H1 (cell line): ENCODE data around the gene MFNG. TPM values are rescaled to one million over a fixed set of nuclear protein-coding genes. Genes with fewer than 3 reads are reported as not detected.

Experiments
- CTCF ChIA-PET: fragments of 300-600 bp; sonication (Branson Sonifier 250); formaldehyde crosslinking; loops from one replicate; lab custom pipeline; 2021; ENCODE audit not compliant: partially characterized antibody; lab: Charles Lee
- POLR2A ChIA-PET: fragments of 300-600 bp; sonication (Branson Sonifier 250); formaldehyde crosslinking; loops from one replicate; lab custom pipeline; 2021; ENCODE audit warnings: inconsistent platforms; ENCODE audit not compliant: partially characterized antibody; lab: Charles Lee
- DNase-seq, 2 experiments: peaks; one replicate each; pipeline versions ENCODE4 v3.0.0 to v3.0.0-alpha.2; 2010 to 2022; ENCODE audit warnings: low spot score in 2 of 2, low read depth in 1 of 2, mixed read lengths in 1 of 2
- FAIRE-seq: peaks from 2 replicates; lab custom pipeline; 2011; peaks lifted over from hg19 to GRCh38; lab: Jason Lieb, UNC
- H2AFZ ChIP-seq: 2 replicates; pipeline ENCODE4 v1.8.1; 2012; ENCODE audit warnings: low read length, inconsistent platforms
- H2AK5ac ChIP-seq: 2 replicates; pipeline ENCODE4 v1.6.1; 2013; ENCODE audit warnings: low read depth, low read length
- H2BK120ac ChIP-seq: replicated peaks from 2 replicates; pipeline ENCODE3; 2013; ENCODE audit warnings: low read depth, low read length, inconsistent platforms
- H2BK12ac ChIP-seq: 2 replicates; pipeline ENCODE4 v1.6.1; 2013; ENCODE audit warnings: low read depth, low read length
- H2BK15ac ChIP-seq: 2 replicates; pipeline ENCODE4 v1.6.1; 2013; ENCODE audit warnings: low read length
- H2BK20ac ChIP-seq: 2 replicates; pipeline ENCODE4 v1.6.1; 2013; ENCODE audit warnings: low read length
- H2BK5ac ChIP-seq: 2 replicates; pipeline ENCODE4 v1.6.1; 2013; ENCODE audit warnings: low read depth, low read length
- H3K14ac ChIP-seq: 2 replicates; pipeline ENCODE4 v1.6.1; 2013; ENCODE audit warnings: inconsistent platforms; ENCODE audit not compliant: insufficient read length
- H3K18ac ChIP-seq: 2 replicates; pipeline ENCODE4 v1.6.1; 2013; ENCODE audit warnings: low read length; ENCODE audit errors: extremely low read depth
- H3K23ac ChIP-seq: 2 replicates; pipeline ENCODE4 v1.6.1; 2013; ENCODE audit warnings: inconsistent platforms; ENCODE audit not compliant: insufficient read length
- H3K23me2 ChIP-seq: 2 replicates; pipeline ENCODE4 v1.6.1; 2013; ENCODE audit warnings: low read depth, low read length
- H3K27ac ChIP-seq: 2 replicates; pipeline ENCODE4 v1.6.1; 2011; ENCODE audit warnings: low read depth, low read length, inconsistent platforms
- H3K27me3 ChIP-seq, 4 experiments: replicated peaks in 1 of 4; 1 replicate in 1 of 4; 2 replicates in 3 of 4; pipeline versions ENCODE4 v1.6.1 to v1.8.1; 2011 to 2013; ENCODE audit warnings: low read length in 3 of 4, mild to moderate bottlenecking in 3 of 4, inconsistent platforms in 2 of 4, mixed read lengths in 2 of 4, moderate library complexity in 1 of 4; ENCODE audit not compliant: control insufficient read depth in 3 of 4, insufficient read depth in 3 of 4; ENCODE audit errors: extremely low read depth in 1 of 4
- H3K36me3 ChIP-seq, 4 experiments: 2 replicates each; pipeline versions ENCODE4 v1.6.1 to v1.8.1; 2011 to 2013; ENCODE audit warnings: mild to moderate bottlenecking in 4 of 4, low read length in 3 of 4, moderate library complexity in 2 of 4, control low read depth in 1 of 4, inconsistent platforms in 1 of 4; ENCODE audit not compliant: insufficient read depth in 4 of 4, control insufficient read depth in 2 of 4
- H3K4ac ChIP-seq: replicated peaks from 2 replicates; pipeline ENCODE3; 2013; ENCODE audit warnings: low read length, low read depth, mixed read lengths, inconsistent platforms; ENCODE audit not compliant: insufficient read length
- H3K4me1 ChIP-seq, 4 experiments: replicated peaks in 1 of 4; 1 replicate in 1 of 4; 2 replicates in 3 of 4; pipeline versions ENCODE4 v1.6.1 to v1.8.1; 2011 to 2013; ENCODE audit warnings: low read length in 3 of 4, inconsistent platforms in 2 of 4, mixed read lengths in 1 of 4; ENCODE audit not compliant: insufficient read depth in 4 of 4, control insufficient read depth in 3 of 4
- H3K4me2 ChIP-seq, 2 experiments: 2 replicates each; pipeline versions ENCODE4 v1.6.1 to v1.8.1; 2011 to 2013; ENCODE audit warnings: low read depth in 2 of 2, low read length in 2 of 2, control low read depth in 1 of 2, inconsistent platforms in 1 of 2, mild to moderate bottlenecking in 1 of 2; ENCODE audit not compliant: insufficient read depth in 1 of 2
- H3K4me3 ChIP-seq, 4 experiments: fragments of 200-600, 300-600 bp in 1 of 4; sonication (generic), shearing (Covaris generic), sonication (Bioruptor Twin) in 1 of 4; 2 replicates each; pipeline versions ENCODE4 v1.5.1 to v1.8.1; 2011 to 2016; ENCODE audit warnings: low read length in 4 of 4, low read depth in 3 of 4, control low read depth in 2 of 4, inconsistent platforms in 2 of 4, mild to moderate bottlenecking in 2 of 4, mixed read lengths in 1 of 4, moderate library complexity in 1 of 4; ENCODE audit not compliant: insufficient read depth in 2 of 4; ENCODE audit errors: extremely low read depth in 1 of 4
- H3K56ac ChIP-seq: replicated peaks from 2 replicates; pipeline ENCODE3; 2013; ENCODE audit warnings: low read depth, mild to moderate bottlenecking, mixed read lengths, low read length, inconsistent platforms; ENCODE audit not compliant: insufficient read length
- H3K79me1 ChIP-seq: 2 replicates; pipeline ENCODE4 v1.6.1; 2013; ENCODE audit warnings: low read depth, low read length, control low read depth
- H3K79me2 ChIP-seq, 2 experiments: 2 replicates each; pipeline versions ENCODE4 v1.6.1 to v1.8.1; 2012 to 2013; ENCODE audit warnings: low read length in 2 of 2, mild to moderate bottlenecking in 2 of 2, inconsistent platforms in 1 of 2; ENCODE audit not compliant: insufficient read depth in 2 of 2, control insufficient read depth in 1 of 2
- H3K9ac ChIP-seq, 4 experiments: replicated peaks in 1 of 4; 1 replicate in 1 of 4; 2 replicates in 3 of 4; pipeline versions ENCODE4 v1.6.1 to v1.8.1; 2011 to 2013; ENCODE audit warnings: low read depth in 3 of 4, low read length in 3 of 4, control low read depth in 2 of 4, mild to moderate bottlenecking in 2 of 4, moderate library complexity in 2 of 4, inconsistent platforms in 1 of 4; ENCODE audit errors: extremely low read depth in 1 of 4
- H3K9me3 ChIP-seq, 2 experiments: 2 replicates each; pipeline versions ENCODE4 v1.6.1 to v1.8.1; 2012 to 2013; ENCODE audit warnings: mild to moderate bottlenecking in 2 of 2, moderate library complexity in 2 of 2, control low read depth in 1 of 2, inconsistent platforms in 1 of 2, low read depth in 1 of 2, low read length in 1 of 2, mixed read lengths in 1 of 2; ENCODE audit not compliant: insufficient read depth in 2 of 2
- H4K20me1 ChIP-seq, 2 experiments: replicated peaks in 1 of 2; 2 replicates each; pipeline versions ENCODE3 to v1.8.1; 2011 to 2013; ENCODE audit warnings: inconsistent platforms in 2 of 2, low read length in 2 of 2, mild to moderate bottlenecking in 1 of 2; ENCODE audit not compliant: insufficient read depth in 2 of 2, control insufficient read depth in 1 of 2
- H4K5ac ChIP-seq: 2 replicates; pipeline ENCODE4 v1.6.1; 2013; ENCODE audit warnings: low read length, low read depth, mixed read lengths, inconsistent platforms; ENCODE audit not compliant: insufficient read length
- H4K8ac ChIP-seq: 2 replicates; pipeline ENCODE4 v1.8.0; 2013; ENCODE audit warnings: mild to moderate bottlenecking, moderate library complexity, low read length, inconsistent platforms; ENCODE audit not compliant: insufficient read depth; ENCODE audit errors: extremely low read depth
- H4K91ac ChIP-seq: replicated peaks from 2 replicates; pipeline ENCODE3; 2013; ENCODE audit warnings: low read length, mixed read lengths, inconsistent platforms; ENCODE audit not compliant: insufficient read length
- CBX5 ChIP-seq: fragments of 300-800, 300-1000 bp; sonication (generic); IDR thresholded peaks from 2 replicates; pipeline ENCODE4 v1.7.1; 2016; ENCODE audit warnings: antibody characterized with exemption, low read length, low read depth
- CHD2 ChIP-seq: IDR thresholded peaks from 2 replicates; pipeline ENCODE4 v1.6.1; 2012; ENCODE audit warnings: low read length, improper control_type of control experiment
- CTBP2 ChIP-seq: IDR thresholded peaks from 2 replicates; pipeline ENCODE4 v1.7.0; 2011; ENCODE audit warnings: borderline replicate concordance, mild to moderate bottlenecking, moderate library complexity, mixed read lengths, low read length; ENCODE audit not compliant: insufficient read depth, insufficient read length
- CTCF ChIP-seq, 3 experiments: IDR thresholded peaks; 1 replicate in 2 of 3; 2 replicates in 1 of 3; pipeline versions ENCODE4 v1.5.1 to v1.6.1; 2011; ENCODE audit warnings: low read length in 3 of 3, mild to moderate bottlenecking in 3 of 3, inconsistent platforms in 2 of 3, low read depth in 1 of 3, moderate library complexity in 1 of 3; ENCODE audit not compliant: insufficient read depth in 1 of 3; ENCODE audit errors: control extremely low read depth in 1 of 3
- GTF2F1 ChIP-seq: IDR thresholded peaks from 2 replicates; pipeline ENCODE4 v1.6.1; 2012; ENCODE audit warnings: low read depth, low read length, improper control_type of control experiment, borderline replicate concordance
- KDM1A ChIP-seq: fragments of 200-600, 300-600 bp; sonication (generic); IDR thresholded peaks from 2 replicates; pipeline ENCODE4 v1.7.1; 2016; ENCODE audit warnings: mild to moderate bottlenecking, low read length, borderline replicate concordance
- KDM4A ChIP-seq: IDR thresholded peaks from one replicate; pipeline ENCODE4 v1.7.1; 2012; ENCODE audit warnings: low read depth, mild to moderate bottlenecking, moderate library complexity, low read length, inconsistent platforms; ENCODE audit not compliant: severe bottlenecking
- NRF1 ChIP-seq: IDR thresholded peaks from 2 replicates; pipeline ENCODE4 v1.6.1; 2011; ENCODE audit warnings: mild to moderate bottlenecking, low read depth, low read length, improper control_type of control experiment
- RBBP5 ChIP-seq: IDR thresholded peaks from 2 replicates; pipeline ENCODE4 v1.7.1; 2012; ENCODE audit warnings: low read depth, mild to moderate bottlenecking, inconsistent platforms, low read length, moderate library complexity, borderline replicate concordance
- RFX5 ChIP-seq: IDR thresholded peaks from 2 replicates; pipeline ENCODE4 v1.6.1; 2011; ENCODE audit warnings: low read depth, low read length, improper control_type of control experiment, borderline replicate concordance
- SIX5 ChIP-seq: IDR thresholded peaks from 2 replicates; pipeline ENCODE4 v1.6.1; 2011; ENCODE audit warnings: mild to moderate bottlenecking, low read depth, low read length
- TCF12 ChIP-seq: IDR thresholded peaks from 2 replicates; pipeline ENCODE4 v1.6.1; 2011; ENCODE audit warnings: low read depth, mild to moderate bottlenecking, low read length
- WGBS, 2 experiments: shearing (Covaris generic) in 1 of 2; methylation state at CpG; one replicate each; pipeline versions ENCODE4 v1.1.6 to v1.1.7; 2013 to 2015; ENCODE audit warnings: low lambda C conversion rate in 2 of 2, mixed read lengths in 2 of 2, inconsistent platforms in 1 of 2, low coverage in 1 of 2, missing lambda C conversion rate in 1 of 2; ENCODE audit not compliant: insufficient replicate concordance in 2 of 2, insufficient coverage in 1 of 2, insufficient read length in 1 of 2; ENCODE audit errors: extremely low coverage in 1 of 2, missing lambda C conversion rate in 1 of 2; 5-methylcytosine and 5-hydroxymethylcytosine counted together
- polyA plus RNA-seq, 7 experiments: library from polyadenylated mRNA; depleted of rRNA in 3 of 7; stranded (reverse) in 5 of 7; unstranded in 2 of 7; fragments of >200 nt in 5 of 7; fragments of 200-250 nt in 2 of 7; gene quantifications; 1 replicate in 5 of 7; 2 replicates in 1 of 7; 4 replicates in 1 of 7; pipeline versions ENCODE4 v1.2.1 to v1.2.3, GENCODE V29; 2011 to 2013; ENCODE audit warnings: missing spikeins in 2 of 7, mixed read lengths in 2 of 7
- total RNA-seq: library from RNA; stranded (reverse); fragmentation: NEBNext Ultra II Directional; extraction: Animal tissue kit (Norgen Biotek cat#: 25700); gene quantifications from 2 replicates; pipeline ENCODE4 v1.2.1, GENCODE V29; 2021

MFNG gene
- total and polyA plus RNA-seq, 2 of the 8 experiments (the other 6 are each of a cell fraction or from before 2014, with no cell fraction given): 1.7 to 5.5 TPM

- H2BK5ac ChIP-seq: no peak overlapping the region
- no peak overlapping the region for H3K4me3 ChIP-seq
- no peak overlapping the region for H2BK20ac ChIP-seq
- H2AFZ ChIP-seq: no peak overlapping the region
- H3K36me3 ChIP-seq: no peaks in the 10 kb centered on the region
- ChIA-PET CTCF (interaction anchor here (2.0 to 2.8 kb wide), 2 partner anchors 22 to 137 kb away, joined by 5 to 22 read pairs; no protein-coding TSS in a partner anchor), POLR2A (no interaction called here)
- H2BK15ac ChIP-seq: no peak overlapping the region
- H4K91ac ChIP-seq: no peak overlapping the region
- no peak overlapping the region for H3K27ac ChIP-seq
- no peak overlapping the region for H3K56ac ChIP-seq
- H3K14ac ChIP-seq: no peak overlapping the region
- FAIRE-seq (no peak), DNase-seq (no peak)
- H2BK120ac ChIP-seq: no peak overlapping the region
- H3K9me3 ChIP-seq: no peaks in the 10 kb centered on the region
- no peak overlapping the region for H3K18ac ChIP-seq
- H2AK5ac ChIP-seq: no peak overlapping the region
- no peaks in the 10 kb centered on the region for H3K79me1 ChIP-seq
- no peak overlapping the region for H3K9ac ChIP-seq
- H3K27me3 ChIP-seq: peaks cover 0 to 2% (median 0%) of the 10 kb centered on the region in 4 experiments; a peak in 1 of 7 replicates
- no peak overlapping the region for H3K23ac ChIP-seq
- no peak overlapping the region for H3K4ac ChIP-seq
- H3K79me2 ChIP-seq: no peaks in the 10 kb centered on the region
- H4K5ac ChIP-seq: no peak overlapping the region
- no peak overlapping the region for H3K4me2 ChIP-seq
- no peaks in the 10 kb centered on the region for H3K23me2 ChIP-seq
- H4K8ac ChIP-seq: no peak overlapping the region
- H2BK12ac ChIP-seq: no peak overlapping the region
- no peaks in the 10 kb centered on the region for H4K20me1 ChIP-seq
- peaks cover 0 to 2% (median 0%) of the 10 kb centered on the region in 4 experiments; a peak in 3 of 7 replicates for H3K4me1 ChIP-seq
- 95% methylated on average over 1 of the region's 1 CpG; no CpG with 5 or more reads in 1 of the 2 experiments for WGBS, 2 experiments
- TF ChIP-seq SIX5: no peak
- TF ChIP-seq CTBP2: no peak
- TF ChIP-seq RFX5: no peak
- TF ChIP-seq KDM4A: no peak
- TF ChIP-seq CBX5: no peak
- no peak for TF ChIP-seq KDM1A
- no peak for TF ChIP-seq TCF12
- no peak for TF ChIP-seq CTCF (IDR thresholded peaks at IDR 0.05; ENCODE audit: control extremely low read depth in 1 of 3, insufficient read depth in 1 of 3, low read depth in 1 of 3, low read length in 3 of 3)
- TF ChIP-seq CHD2: no peak
- no peak for TF ChIP-seq NRF1
- TF ChIP-seq RBBP5: no peak
- TF ChIP-seq GTF2F1: no peak
Measured at GRCh38 chr22:37451218-37451617, 35.0 kb downstream of the MFNG start.
